Hematopoietic multipotent progenitor cell treated with erythropoietin and hydrocortisone succinate and interleukin-3 and kit ligand, for 4 days (in vitro differentiated cells): ENCODE measurements around the gene LRRC2.
"Not testable (repeated sequence)": the region's sequence is repeated elsewhere in the genome, so short reads cannot be mapped to it uniquely, and the experiment has no call there.

Source experiments
- DNase-seq: peaks from one replicate; pipeline ENCODE4 v3.0.0-alpha.2; 2015

The LRRC2 gene

DNA sequence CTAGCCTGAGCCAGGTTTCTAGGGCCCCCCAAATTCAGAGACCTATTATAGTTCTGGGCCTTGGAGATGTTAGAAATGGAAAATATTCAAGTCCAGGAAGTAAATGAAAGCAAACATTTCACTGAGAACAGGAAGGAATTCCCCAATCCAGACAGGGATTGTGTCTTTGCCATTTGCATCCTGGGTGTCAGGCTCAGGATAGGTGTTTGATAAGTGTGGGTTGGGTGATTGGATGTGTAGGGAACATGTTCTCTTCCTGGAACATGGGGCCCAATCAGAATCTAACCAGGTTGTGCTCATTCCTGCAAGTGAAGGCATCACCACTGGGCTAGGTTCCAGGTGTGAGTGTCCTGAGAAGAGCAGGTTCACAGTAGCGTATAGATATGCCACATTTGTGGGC, 14.6 kb upstream of the LRRC2 start:
- DNase-seq = no peak

DNA sequence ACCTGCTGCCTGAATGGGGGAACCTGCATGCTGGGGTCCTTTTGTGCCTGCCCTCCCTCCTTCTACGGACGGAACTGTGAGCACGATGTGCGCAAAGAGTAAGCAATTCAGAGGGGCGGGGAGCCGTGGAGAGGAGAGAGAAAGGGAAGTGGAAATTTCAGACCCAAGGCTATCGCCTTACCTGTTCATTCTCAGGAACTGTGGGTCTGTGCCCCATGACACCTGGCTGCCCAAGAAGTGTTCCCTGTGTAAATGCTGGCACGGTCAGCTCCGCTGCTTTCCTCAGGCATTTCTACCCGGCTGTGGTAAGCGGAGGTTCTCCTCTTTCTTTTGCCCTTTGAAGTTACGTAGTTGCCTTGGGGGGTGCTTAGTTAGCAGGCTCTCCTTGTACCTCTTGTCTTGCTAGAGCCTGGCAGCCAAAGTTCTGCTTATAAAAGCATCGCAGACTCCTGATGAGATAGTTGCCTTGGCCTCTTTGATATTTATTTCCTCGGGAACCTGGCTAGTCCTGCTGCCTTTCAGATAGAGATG, 13.7 kb upstream of the LRRC2 start:
- no peak for DNase-seq

GRCh38 chr3:46578973-46579755, 13.1 kb upstream of the LRRC2 start:
- DNase-seq = peak; percentile 49

GRCh38 chr3:46577580-46578249, 11.6 kb upstream of the LRRC2 start:
- DNase-seq = not testable (repeated sequence)

DNA sequence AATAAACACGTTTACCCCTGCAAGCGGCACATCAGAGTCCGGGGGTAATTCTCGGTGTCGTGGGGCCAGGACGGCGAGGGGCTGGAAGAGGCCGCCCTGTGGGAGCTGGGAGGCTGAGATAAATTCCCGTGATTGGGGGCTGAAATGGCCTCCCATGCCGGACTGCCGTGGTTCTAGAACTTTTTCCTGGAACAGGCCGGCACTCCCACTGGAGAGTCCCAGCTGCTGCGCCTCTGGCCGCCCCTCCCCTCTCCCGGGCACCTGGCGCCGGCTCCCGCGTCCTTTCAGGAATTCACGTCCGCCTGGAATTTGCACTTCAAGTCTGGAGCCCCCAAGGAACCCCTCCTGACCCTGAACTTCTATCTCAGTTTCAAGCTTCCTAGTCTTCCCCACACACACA, 10.8 kb upstream of the LRRC2 start:
- no peak for DNase-seq

GRCh38 chr3:46576386-46576785, 10.3 kb upstream of the LRRC2 start:
- no peak for DNase-seq

DNA sequence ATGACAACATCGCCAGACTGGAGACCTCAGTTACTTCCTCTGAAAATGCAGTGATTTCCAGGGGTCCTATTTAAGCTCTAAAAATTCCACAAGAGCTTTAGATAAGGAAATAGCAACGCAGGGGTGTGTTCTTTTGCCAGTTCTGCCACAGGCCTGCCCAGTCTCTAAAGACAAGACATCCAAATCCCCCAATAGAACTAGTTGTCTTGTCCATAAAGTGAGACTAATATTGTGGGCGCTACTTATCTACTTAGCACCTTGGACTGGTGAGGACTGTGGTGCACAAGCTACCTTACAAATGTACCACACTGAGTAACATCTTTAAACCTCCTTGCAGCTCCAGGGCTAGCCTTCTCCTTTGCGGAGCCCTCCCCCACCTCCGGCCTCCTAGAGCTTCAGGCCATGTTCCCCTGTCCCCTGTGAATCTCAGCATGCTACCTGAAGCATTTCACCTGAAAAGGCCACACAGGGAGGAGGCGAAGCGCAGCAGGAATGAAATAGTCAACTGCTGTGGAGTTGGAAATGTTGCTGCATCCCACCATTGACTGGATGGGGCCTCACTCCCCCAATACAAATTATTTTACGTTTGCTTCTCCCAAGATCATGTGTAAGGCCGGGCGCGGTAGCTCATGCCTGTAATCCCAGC, 9.6 kb upstream of the LRRC2 start:
- no peak for DNase-seq

- DNase-seq = no peak
Observed at GRCh38 chr3:46574881-46575576, 8.9 kb upstream of the LRRC2 start.

DNA sequence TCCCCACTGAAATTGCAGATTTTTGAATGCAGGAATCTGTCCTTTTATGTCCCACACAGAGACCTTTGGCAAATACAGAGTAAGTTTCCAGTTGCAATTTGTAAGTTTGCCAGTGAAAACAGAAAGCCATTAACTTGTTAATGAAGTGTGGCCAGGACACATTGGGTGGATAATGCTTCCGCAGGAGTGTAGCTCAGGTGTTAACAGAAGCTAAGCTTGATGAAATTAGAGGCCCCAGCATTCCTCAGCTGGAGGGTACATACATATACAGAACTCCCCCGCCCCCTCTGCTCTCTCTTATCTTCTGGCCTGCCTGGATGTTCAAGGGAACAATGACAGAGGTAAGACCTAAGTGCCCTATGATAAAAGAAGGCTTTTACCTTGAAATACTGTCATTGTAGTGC, 8.1 kb upstream of the LRRC2 start:
- no peak for DNase-seq

GRCh38 chr3:46573701-46574100, 7.6 kb upstream of the LRRC2 start:
- DNase-seq = no peak

DNA sequence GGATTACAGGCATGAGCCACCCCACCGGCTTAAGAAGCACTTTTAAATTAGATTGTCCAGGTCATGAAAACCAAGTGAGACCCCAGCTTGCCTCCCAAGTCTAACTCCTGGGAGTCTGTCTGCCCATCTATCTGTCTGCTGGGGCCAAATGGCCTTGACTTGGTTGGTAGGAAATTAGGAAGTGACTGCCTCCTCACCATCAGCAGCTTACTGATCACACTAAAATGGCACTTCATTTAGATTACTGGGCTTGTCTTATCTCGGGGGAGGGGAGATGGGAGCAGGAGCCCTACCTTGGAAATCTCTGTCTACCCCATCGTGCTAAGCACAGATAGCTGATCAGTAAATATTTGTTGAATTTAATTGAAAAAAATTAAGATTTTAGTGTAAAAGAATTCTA, 5.6 kb upstream of the LRRC2 start:
- DNase-seq = no peak

GRCh38 chr3:46565607-46566039, 479 bp downstream of the LRRC2 start:
- peak; percentile 57 for DNase-seq

- DNase-seq = no peak
Observed at GRCh38 chr3:46565077-46565476, 1.0 kb downstream of the LRRC2 start.

GRCh38 chr3:46564190-46565021, 1.7 kb downstream of the LRRC2 start:
- no peak for DNase-seq

DNA sequence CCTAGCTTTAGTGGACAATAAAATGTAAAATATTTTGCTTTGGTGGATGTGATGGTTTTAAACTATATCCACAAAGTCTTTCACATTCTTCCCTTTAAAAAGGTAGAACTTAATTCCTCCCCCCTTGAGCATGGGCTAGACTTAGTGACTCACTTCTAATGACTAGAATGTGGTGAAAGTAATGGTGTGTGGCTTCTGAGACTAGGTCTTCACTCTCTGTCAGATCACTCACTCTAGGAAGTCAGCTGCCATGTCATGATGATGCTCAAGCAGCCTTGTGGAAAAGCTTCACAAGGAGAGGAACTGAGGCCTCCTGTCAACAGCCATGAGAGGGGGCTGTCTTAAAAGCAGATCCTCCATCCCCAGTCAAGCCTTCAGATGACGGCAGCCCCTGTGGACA, 4.2 kb downstream of the LRRC2 start:
- no peak for DNase-seq

DNA sequence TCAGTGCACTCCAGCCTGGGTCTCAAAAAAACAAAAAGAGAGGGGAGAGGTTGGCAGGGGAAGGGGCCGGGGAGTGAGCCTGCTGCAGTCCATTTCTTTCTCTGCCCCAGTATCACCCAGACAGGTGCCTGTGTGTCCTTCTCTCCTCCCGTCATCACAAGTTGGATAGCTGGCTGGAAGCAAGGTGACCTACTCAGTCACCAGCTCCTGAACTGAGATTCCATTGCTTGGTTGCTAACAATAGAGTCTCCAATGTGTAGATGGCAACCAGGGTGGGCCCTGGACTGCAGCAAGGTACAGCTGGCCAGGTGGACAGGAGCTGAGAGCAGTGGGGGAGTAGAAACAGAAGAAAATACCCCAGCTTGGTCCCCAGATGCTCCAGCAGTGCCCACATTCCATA, 4.6 kb downstream of the LRRC2 start:
- DNase-seq = no peak

- no peak for DNase-seq
Observed at GRCh38 chr3:46559091-46559704, 6.9 kb downstream of the LRRC2 start.

DNA sequence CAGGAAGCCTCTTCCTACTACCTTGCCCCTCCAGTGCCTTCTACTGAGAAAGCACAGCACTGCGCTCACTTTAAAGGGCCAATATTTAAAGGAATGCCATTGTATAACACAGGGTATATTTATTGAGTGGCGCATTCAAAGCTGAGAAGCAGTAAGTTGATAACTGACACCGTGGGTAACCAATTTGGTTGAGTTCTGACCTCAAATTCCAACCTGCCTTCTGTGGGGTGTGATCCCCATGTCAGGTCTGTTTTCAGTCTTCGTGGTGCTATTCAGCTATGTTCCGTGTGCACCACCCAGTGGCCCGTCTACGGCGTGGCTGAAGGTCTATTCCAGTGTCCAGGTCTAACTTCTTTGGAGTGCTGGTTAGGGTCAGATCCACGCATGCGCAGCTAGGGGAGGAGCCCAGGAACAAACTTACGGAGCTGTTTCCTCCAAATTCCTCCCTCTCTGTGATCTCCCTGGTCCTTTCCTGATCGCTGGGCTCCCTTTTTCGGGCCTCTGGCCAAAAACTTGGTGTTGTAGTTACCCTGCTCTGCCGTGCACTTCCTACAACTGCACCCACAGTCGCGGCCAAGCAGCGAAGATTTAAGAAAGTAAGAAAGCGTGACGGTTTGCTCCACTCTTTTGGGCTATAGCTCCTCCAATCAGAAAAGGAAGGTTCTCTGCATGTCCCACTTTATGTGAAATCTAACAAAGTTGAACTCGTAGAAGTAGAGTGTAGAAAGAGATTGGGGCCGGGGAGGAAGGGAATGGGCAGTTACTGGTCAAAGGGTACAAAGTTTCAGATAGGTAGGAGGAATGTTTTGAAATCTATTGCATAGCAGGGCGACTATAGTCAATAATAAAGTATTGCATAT, 7.7 kb downstream of the LRRC2 start:
- DNase-seq = peak; percentile 95

DNA sequence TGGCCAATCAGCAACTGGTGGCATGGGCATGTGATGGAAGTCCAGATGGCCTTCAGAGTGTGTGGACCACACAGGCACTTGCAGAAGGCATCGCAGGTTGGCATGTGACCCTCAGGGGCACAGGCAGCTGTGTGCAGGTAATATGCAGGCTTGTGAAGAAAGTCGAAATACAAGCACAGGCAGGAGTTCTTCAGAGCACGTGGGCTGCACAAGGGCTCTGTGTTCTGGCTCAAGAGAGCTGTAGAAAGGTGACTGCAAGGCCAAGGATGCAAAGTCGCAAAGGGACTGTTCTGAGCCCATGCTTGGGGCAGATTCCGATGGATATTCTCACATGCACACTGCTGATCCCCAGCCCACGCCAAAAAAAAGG, 8.3 kb downstream of the LRRC2 start:
- DNase-seq = no peak

DNA sequence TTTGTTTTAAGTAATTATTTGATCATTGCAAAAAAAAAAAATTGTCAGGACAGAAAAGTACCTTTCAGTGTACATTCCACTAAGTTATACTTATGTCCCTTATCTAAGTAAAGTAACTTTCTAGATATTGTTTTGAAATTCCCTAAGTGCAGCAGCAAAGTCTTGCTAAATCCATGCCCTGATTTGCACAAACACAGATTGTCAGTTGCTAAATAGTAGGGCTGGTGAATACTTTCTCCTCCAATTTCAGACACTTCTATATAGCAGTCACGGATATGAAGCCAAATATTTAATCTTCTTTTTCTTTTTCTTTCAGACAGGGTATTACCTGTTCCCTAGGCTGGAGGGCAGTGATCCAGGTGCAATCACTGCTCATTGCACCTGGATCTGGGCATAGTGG, 12.9 kb downstream of the LRRC2 start:
- no peak for DNase-seq

DNA sequence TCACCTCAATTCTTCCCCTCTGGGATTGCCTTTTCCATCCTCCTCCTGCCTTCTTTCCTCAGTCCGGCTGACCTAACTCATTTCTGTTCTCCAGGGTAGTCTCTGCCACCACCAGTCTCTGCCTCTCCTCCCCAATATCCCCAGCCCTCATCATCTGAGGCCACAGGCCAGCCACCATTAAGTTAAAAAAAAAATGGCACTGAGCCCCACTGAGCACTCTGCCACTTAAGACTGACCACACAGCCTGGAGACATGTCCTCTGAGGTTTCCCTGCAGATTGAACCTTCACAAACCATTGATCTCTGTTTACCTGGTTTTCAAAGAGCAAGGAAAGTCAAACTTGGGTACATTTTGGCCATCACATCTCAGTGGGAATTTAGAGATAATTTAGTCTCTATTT, 13.6 kb downstream of the LRRC2 start:
- DNase-seq = no peak
